ENCODE data around the gene AKAP5.

AKAP5 gene, protein sequence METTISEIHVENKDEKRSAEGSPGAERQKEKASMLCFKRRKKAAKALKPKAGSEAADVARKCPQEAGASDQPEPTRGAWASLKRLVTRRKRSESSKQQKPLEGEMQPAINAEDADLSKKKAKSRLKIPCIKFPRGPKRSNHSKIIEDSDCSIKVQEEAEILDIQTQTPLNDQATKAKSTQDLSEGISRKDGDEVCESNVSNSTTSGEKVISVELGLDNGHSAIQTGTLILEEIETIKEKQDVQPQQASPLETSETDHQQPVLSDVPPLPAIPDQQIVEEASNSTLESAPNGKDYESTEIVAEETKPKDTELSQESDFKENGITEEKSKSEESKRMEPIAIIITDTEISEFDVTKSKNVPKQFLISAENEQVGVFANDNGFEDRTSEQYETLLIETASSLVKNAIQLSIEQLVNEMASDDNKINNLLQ
- 1.6 to 1.9 reads per million in 2 donors for total RNA-seq

DNA sequence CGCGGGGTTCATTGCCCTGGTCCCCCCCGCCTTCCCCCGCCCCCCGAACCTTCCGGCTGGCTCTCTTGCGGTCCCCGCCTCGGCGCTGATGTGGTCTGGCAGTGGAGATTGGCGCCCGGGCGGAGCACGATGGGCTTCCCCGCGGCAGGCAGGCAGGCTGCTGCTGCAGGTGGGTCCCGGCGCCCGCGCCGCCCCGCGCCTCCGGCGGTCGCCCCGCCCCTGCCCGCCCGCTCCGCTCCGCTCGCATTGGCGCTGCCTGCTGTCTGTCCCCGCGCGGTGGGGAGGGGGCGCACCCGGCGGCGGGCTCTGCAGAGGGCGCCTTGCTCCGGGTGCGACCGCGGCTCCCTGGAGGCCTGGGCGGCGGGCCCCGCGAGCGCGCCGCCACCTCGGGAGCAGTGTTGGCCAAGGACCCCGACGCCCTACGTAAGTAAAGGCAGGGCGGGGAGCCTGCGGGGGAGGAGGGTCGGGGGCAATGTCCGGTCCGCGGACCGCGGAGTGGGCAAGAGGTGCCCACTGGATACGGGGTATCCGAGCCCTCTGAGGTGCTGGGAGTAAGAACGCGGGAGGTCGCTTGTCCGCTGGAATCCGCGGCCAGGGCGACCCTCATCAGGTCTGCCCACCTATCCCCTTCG is at the start of gene AKAP5:
TSS of gene AKAP5 (plus strand) at position 309 of the 632 bp plus-strand sequence. CDS start 2,896 bp downstream, outside the sequence.
- peak; percentile 57 for DNase-seq

DNA sequence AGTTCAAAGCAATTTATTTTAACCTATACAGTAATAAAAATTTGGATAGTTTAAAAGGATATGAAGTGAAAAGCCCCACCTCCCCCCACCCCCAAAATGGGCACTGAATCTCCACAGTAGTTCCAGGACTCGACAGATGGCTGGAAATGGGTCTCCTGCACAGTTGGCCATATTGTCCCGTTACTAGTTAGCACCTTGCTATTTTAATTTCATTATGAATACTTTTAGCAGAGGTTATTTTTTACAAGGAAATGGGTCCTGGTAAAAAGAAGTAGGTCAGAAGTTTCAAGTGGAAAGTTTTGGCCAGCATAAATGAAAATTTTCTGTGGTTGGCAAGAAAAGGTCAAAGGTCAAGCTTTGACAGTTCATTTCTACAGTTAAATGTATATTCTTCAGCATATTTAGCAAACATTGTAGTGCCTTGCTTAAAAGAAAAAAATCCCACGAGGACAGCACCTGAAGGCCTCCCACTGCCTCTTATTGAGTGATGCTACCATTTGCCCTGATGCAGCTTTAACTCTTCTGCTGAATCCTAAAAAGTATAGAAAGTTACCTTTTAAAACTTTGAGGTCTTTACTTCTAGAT is 48.9 kb upstream of the AKAP5 start:
- no peak for DNase-seq

DNA sequence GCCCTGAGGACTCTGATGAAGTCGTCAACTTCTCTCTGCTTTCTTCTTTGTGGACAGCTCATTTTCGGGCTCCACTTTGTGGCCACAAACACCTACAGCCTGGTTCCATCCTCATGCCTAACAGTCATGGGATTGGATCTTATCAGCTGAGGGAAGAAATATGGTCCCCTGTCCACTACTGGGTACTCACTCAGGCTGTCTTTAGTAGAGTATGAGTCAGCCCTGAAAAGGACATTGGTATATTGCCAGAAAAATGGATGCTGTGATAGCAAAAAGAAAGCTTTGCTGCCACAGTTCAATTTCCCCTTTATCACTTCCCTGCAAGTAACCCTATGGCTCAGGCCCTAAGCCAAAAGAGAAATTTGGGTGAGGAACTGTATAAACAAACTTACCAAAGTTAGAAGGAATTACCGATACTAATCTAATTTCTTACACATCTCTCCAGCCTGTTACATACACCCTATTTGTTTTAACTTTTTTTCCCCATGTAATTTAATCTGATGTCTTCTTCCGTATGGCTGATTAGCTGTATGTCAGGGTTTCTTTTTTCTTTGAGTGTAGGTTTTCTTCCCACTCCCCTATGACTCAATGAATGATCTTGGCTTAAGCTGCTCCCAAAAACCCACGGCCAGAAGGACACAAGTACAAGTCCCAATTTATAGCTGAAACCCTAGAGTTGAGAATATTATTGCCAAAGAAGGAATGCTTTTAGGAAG is 48.1 kb upstream of the AKAP5 start:
- DNase-seq: no peak

DNA sequence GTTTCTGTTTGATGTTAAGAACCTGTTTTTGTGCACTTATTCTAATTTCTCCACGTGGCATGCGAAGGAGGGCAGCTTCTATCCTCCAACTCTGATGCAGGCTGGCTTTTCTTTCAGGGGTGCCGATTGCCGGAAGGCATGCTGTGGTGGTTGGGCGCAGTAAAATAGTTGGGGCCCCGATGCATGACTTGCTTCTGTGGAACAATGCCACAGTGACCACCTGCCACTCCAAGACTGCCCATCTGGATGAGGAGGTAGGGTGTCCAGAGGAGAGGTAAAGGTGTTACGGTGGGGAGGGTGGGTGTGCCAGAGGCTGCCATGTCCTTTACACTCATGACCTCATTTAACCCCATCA is 47.6 kb upstream of the AKAP5 start:
- no peak for DNase-seq

DNA sequence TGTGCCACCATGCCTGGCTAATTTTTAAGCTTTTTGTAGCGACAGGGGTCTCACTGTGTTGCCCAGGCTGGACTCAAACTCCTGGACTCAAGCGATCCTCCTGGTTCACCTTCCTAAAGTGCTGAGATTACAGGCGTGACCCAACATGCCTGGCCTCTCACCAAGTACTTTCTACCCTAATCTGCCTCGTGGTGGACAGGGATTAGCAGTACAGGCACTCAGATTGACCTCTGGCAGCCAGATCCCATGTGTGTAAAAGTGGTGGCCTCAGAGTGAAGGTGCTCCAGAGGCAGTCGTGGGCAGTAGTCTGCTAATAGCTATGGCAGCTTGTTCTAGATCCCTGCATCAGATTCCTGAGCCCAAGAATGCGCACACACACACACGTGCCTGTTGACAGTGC is 46.3 kb upstream of the AKAP5 start:
- no peak for DNase-seq

DNA sequence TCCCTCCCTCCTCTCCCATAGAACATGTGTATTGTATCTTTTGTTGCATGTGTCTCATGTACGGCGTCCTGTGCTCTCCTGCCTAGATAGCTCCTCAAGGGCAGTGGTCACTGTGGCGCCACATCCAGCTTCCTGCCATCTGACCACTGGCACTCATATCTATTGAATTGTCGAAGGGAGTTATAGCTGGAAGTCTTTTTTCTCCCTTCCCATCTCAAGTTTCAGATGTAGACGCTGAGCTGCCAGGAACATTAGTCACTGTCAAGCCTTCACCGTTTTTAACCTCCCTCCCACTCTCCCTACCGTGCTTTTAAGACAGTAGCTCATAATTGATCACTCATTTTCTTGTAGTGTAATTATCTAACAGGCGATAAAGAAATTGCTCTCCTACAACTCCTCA is 44.1 kb upstream of the AKAP5 start:
- DNase-seq: no peak

DNA sequence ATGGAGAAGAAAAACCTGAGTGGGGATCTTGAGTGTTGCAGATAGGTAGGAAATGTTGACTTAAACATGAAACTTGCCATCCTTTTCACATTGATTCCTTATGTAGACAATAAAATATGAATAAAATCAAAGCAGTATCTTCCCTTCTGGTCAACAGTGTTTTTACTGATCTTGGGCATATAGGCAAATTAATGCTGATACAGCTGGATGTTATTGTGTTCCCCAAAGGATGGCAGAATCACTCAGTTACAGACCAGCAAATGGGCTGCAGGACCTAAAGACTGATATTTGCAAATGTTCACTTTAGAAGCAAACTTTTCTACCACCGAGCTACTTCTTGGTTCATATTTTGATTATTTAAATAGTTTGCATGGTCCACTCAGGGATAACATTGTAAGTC is 43.3 kb upstream of the AKAP5 start:
- no peak for DNase-seq

DNA sequence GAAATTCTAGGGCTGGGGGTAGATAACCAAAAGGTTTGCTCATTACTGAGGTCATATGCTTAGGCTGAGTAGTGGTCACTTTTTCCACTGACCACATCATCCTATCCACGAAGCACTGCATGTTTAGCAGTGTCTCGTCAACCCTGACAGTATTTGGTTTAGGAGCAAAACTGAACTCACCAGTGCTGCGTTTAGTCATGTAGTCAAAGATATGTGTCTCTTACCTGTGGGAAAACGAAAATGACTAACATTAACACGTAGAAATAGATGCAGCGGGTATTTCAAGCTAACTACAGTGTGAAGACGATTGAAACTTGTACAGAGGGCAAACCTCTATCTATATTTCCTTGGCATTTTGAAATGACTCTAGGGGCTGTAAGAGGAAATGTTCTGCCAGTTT is 42.5 kb upstream of the AKAP5 start:
- no peak for DNase-seq

DNA sequence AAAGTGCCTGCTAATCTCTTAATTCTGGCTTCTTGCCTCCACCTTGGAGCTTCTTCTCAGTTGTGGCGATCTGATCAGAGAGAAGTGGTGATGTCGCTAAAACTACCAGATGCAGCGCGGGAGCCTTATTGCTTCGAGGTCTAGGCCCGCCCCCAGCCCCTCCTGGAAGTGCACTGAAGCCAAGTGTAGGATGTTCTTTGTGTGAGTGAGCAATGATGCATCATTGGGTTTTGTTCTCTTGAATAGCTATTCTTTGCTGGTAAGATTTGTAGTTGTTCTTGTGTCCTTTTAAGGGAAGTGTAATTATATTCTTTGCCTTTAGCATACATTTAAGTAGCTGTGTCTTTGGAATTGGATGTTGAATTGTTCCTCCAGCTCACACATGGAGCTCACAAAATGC is 41.3 kb upstream of the AKAP5 start:
- DNase-seq: no peak

DNA sequence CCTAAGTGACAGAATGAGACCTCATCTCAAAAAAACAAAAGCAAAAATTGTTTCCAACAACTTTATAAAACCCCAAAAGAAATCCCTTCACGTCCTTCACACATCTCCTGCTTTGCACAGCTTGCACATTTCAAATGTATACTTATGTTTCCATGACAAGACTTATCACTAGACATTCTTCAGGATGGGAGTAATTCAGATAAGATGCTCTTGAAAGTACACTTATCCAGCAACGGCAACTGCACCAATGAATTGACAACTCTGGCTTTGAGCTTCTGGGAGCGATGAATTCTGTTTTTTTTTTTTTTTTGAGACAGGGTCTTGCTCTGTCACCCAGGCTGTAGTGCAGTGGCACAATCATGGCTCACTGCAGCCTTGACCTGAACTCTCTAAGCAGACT is 30.8 kb upstream of the AKAP5 start:
- no peak for DNase-seq

DNA sequence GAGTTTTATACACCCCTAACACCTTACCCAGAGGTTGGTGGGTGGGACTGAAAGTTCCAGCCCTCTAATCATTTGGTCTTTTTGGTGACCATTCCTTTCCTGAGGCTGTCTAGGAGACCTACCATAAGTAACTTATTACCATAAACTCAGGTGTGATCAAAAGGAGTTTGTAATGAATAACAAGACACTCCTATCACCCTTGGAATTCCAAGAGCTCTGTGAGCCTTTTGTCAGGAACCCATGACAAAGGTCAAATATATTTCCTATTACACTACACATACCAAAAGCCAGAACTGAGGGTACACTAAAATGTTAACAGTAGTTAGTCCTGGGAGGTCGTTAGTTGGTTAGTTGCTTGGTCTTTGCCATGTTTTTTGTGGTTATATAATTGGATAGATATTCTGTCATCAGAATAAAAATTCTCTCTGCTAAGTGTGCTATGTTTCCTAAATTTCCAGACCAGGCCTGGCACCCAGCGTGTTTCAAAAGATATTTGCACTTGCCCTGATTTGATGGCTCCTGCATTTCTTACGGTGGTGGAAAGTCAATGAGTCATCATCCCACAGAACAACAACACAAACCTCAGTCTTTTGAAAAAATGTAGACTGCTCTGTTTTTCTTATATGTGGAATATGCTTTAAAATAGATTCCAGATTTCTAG is 27.0 kb upstream of the AKAP5 start:
- no peak for DNase-seq

DNA sequence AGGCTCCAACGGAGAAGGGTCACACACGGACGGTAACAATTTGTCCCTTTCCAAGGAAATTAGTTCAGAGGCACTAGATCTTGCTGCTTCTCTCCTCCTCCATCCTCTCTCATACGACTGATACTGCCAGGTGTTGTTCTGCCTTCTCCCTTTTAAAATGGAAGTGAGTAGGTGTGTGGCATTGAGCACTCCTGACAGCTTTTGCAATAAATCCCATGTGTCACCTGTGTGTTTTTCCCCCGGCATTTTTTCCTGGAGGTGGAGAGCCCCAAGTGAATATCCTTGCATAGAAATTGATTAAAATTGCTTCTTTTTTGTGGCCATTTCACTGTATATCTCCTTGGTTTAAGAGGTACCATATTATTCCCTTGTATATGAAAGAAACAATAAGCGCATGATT is 26.2 kb upstream of the AKAP5 start:
- no peak for DNase-seq

DNA sequence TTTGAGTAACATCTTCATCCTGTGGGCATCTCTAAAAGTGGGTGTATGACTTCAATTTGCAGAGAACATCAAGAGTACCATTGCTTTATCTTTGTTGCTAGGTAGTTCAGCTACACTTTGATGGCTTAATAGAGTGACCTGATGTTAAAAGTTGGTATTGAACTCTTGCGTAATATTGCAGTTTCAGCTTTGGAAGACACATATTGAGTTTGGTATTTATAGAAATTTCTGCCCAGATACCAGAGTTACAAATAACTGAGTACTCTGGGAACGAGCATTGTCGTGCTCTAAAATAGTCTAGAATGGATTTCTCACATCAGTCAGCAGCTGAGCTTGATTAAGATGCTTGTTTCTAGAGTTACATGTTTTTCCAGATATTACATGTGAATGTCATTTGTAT is 24.8 kb upstream of the AKAP5 start:
- no peak for DNase-seq

DNA sequence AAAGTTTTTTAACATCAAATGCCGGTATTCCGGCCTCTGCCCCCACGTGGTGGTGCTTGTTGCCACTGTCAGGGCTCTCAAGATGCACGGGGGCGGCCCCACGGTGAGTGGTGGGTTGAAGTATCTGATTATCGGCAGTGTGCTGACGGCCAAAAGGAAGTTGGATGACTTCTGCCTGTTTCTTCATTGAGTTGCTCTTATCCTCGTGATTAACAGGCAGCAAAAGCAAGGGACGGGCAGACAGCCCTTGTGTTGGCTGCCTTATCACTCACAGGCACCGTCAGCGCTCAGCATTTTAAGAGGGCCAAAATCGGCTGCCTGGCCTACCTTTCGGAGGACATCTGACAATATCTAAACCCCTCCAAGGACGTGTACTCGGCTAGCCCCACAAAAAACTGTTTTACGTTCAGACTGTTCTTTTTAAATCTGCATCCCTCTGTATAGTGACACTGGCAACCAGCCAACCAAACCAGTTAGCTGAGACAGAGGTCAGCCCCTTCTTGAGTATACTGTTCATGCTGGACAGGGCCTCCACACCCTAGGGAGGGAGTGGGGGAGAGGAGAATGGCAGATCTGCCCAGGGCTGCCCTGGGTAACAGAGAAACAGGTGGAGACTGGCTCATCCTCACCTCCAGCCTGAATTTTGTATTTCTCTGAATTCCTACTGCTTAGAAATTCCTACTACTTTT is 22.9 kb upstream of the AKAP5 start:
- no peak for DNase-seq

DNA sequence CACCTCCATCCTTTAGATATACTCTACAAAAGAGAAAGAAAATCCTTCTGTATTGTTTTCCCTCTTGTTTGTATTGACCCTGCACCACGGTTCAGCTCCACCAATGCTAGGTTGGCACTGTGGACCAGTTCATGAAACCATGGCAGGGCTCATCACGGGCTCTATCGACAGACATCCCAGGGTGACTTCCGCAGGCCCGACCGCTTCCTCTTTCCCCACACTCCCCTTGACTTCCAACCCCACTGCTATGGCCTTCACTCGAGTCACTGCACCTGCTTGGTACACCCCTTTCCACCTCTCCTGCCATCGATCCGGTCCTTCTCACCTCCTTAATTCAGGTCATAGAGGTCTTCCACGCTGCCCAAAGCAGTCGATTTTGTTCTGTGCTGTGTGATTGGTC is 21.2 kb upstream of the AKAP5 start:
- no peak for DNase-seq

DNA sequence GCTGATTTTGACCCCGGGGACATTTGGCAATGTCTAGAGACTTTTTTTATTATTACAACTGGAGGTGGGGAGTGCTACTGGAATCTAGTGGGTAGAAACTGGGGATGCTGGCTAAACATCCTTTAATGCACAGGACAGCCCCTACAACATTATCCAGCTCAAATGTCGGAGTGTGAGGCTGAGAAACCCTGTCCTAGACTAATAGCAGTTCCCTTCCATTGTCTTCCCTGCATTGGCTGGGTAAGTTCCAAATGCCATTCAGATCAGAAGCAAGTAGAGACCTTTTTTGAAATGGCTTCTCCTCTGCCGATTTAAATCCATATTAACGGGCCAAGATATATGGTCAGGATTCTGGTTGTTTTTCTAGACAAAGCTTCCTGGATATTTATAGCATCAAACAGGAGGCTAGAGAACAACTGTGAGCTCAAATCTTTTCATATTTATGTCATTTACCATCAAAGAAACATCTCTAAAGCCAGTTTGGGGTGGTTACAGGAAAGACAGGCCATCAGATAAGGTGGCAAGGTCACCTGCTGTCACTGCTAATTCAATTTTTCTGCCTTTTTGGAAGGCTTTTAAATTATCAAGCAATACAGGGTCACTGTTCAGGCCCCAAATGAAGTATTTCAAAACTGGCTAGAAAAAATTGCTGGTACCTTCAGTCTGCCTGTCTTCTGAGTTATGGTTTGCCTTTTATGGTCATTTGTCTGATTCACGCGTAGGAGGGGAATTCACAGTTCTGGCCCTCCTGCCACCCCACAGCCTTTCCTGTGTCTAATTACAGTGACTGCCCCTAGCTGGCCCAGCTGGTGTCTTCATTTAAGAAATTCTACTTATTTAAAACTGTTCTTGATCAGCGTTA is 20.1 kb upstream of the AKAP5 start:
- DNase-seq: no peak

DNA sequence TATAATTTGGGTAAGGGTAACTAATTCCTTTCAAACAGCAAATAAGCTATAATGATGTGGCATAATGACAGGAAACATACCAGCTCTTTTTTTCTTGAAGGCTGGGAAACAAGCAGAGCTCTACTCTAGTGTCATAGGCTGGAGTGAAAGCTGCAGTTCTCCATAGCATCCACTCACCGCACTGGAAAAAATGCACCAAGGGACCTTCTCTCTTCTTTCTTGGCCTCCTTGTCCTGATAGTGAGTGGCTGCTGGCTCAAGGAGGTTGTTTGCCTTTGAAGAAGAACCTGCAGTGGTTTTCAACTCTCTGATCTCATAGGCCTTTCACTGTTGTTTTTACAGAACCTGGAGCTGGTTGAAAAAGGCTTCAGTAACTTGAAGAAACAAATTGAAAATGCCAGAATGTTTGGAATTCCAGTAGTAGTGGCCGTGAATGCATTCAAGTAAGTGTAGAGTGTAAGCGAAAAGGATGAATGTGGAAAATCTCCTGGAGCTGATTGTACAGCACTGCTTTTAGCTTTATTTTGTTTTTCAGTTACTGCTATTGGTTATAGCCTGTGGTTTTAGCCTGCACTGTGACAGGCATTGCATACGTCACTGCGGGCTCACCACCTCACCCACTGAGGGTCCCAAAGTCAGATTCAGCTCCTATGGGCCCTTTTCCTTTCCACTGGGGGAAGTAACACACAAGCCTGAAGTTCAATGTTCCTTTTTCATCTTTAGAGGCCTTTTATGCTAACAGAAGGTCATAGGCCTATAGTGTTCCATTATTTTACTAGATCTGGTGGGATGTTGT is 17.2 kb upstream of the AKAP5 start:
- no peak for DNase-seq

DNA sequence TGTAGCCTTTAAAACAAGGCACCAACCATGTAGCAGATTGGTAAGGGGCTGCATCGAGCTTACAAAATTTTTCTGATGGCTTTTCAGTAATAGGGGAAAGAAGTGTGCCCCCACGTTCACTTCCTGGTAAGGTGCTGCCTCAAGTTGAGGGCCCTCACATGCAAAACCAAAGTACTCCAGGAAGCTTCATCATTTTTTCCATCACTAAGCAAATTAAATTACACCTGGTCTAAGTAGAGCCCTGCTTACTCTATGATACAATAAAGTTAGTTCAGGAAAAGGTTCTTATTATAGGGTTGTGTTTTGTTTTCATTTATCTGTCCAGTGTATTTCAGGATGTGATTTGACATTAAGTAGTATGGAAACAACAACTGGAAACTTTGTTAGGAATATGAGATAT is 15.0 kb upstream of the AKAP5 start:
- DNase-seq: no peak

DNA sequence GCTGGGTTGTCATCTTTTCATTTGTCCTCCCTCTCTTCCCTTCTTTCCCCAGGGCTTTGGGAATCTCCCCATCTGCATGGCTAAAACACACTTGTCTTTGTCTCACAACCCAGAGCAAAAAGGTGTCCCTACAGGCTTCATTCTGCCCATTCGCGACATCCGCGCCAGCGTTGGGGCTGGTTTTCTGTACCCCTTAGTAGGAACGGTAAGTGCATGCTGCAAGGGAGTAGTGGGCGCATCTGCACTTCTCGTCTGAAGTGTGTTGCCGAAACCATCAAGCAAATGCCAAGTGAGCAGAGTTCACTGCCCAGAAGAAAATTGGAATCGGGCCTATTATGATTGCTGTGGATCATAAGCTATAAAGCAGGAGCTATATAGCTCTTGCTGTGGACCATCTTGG is 10.6 kb upstream of the AKAP5 start:
- no peak for DNase-seq

DNA sequence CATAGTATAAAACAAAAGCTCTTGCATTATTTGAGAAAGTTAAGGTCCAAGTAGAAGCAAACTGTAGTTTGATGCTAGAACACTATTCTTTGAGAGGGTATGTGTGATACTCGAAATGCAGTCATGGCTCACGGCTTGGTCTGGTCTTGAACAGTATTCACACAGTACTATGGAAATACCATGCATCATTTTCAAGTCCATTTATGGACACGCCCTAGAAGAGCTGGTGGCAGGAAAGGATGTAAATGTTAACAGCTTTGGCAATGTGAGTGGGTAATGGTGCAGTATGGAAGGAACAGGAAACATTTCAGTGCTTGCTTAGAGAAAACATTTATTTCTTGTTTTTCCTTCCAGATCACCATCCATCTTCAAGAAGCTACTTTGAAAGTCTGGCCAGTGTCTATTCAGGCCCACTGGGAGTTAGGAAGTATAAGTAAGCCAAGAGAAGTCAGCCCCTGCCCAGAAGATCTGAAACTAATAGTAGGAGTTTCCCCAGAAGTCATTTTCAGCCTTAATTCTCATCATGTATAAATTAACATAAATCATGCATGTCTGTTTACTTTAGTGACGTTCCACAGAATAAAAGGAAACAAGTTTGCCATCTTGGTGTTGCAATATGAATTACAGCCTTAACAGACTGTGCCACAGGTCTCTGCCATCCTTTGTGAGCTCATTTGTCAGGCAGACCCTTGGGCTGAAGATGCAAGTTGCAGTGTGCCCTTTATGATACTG is 5.7 kb upstream of the AKAP5 start:
- DNase-seq: no peak
